Heart left ventricle (tissue), 16 donors: Measurements from ENCODE around the gene NFATC1. TPM values are rescaled to one million over a fixed set of nuclear protein-coding genes. Genes with fewer than 3 reads are reported as not detected.
A peak's percentile ranks its signal among the peaks of the same experiment; 100 is the strongest.

Experiments
- ATAC-seq, 4 donors: fragments of 200-7000 bp; cut with Tn5 transposase; one replicate each; pipeline ENCODE4 v1.9.1; 2020 to 2022; ENCODE audit warnings: moderate library complexity in 4 of 4, mild to moderate bottlenecking in 3 of 4, moderate number of reproducible peaks in 1 of 4
- DNase-seq, 5 donors: peaks; one replicate each; pipeline ENCODE4 v3.0.0-alpha.2; 2020
- H3K27ac ChIP-seq, 12 donors: fragments of 200-600 bp; sonication (generic) in 4 of 12; one replicate each; pipeline versions ENCODE4 v1.5.0 to v1.8.0; 2016 to 2022; ENCODE audit warnings: mild to moderate bottlenecking in 2 of 12
- H3K27me3 ChIP-seq, 9 donors: fragments of 200-600 bp; sonication (generic) in 2 of 9; one replicate each; pipeline versions ENCODE4 v1.5.1 to v1.8.0; 2016 to 2022; ENCODE audit warnings: mild to moderate bottlenecking in 3 of 9
- H3K36me3 ChIP-seq, 9 donors: fragments of 200-600 bp; sonication (generic) in 2 of 9; one replicate each; pipeline versions ENCODE4 v1.5.0 to v1.8.0; 2018 to 2022; ENCODE audit warnings: mild to moderate bottlenecking in 2 of 9
- H3K4me1 ChIP-seq, 12 donors: fragments of 200-600 bp; sonication (generic) in 4 of 12; one replicate each; pipeline versions ENCODE4 v1.5.0 to v1.8.0; 2016 to 2022; ENCODE audit warnings: mild to moderate bottlenecking in 3 of 12
- H3K4me3 ChIP-seq, 12 donors: fragments of 200-600 bp; sonication (generic) in 4 of 12; one replicate each; pipeline versions ENCODE4 v1.5.0 to v1.8.0; 2017 to 2022; ENCODE audit warnings: mild to moderate bottlenecking in 9 of 12, moderate library complexity in 4 of 12
- H3K9me3 ChIP-seq, 12 donors: fragments of 200-600 bp; sonication (generic) in 4 of 12; one replicate each; pipeline versions ENCODE4 v1.5.0 to v1.8.0; 2016 to 2022; ENCODE audit warnings: mild to moderate bottlenecking in 1 of 12
- CTCF ChIP-seq, 12 donors: fragments of 200-600 bp; sonication (generic) in 4 of 12; IDR thresholded peaks; one replicate each; pipeline versions ENCODE4 v1.5.0 to v1.8.0; 2018 to 2022; ENCODE audit warnings: antibody characterized with exemption in 12 of 12, mild to moderate bottlenecking in 5 of 12
- POLR2A ChIP-seq, 2 donors: fragments of 450-650 bp; IDR thresholded peaks; one replicate each; pipeline ENCODE4 v1.6.1; 2017; ENCODE audit warnings: antibody characterized with exemption in 2 of 2, mild to moderate bottlenecking in 2 of 2, moderate library complexity in 2 of 2
- WGBS, 4 donors: extraction: QIAGEN DNeasy Blood & Tissue Kit in 2 of 4; methylation state at CpG; one replicate each; pipeline versions ENCODE4 v1.1.5 to v1.1.7; 2013 to 2018; 5-methylcytosine and 5-hydroxymethylcytosine counted together
- intact Hi-C, 10 donors: fragments of 100-400 bp; cut with DNase I; formaldehyde crosslinking; loops; one replicate each; pipeline versions ENCODE4 v1.11.1 to v1.14.2; 2022
- polyA plus RNA-seq, 2 donors: library from polyadenylated mRNA; stranded (reverse); fragments of 200-250 nt; gene quantifications; one replicate each; pipeline ENCODE4 v1.2.3, GENCODE V29; 2013
- total RNA-seq, 9 donors: library from RNA; depleted of rRNA in 2 of 9; stranded (reverse); fragments of >200 nt in 2 of 9; fragmentation: NEBNext Ultra II Directional in 3 of 9; extraction: Animal tissue kit (Norgen Biotek cat#: 25700) in 3 of 9; gene quantifications; one replicate each; pipeline versions ENCODE4 v1.1.0 to v1.2.4, GENCODE V29; 2016 to 2023
- donor health status: ischemic (EF 13 %, LVEDD 7.1; RV severe dilation, severe dysfunction).
- donor health status: healthy with polysubstance abuse.
- donor health status: DM: no; HTN: yes; CAD: no.
- donor health status: DM: no; HTN: no; CAD: no.
- donor health status: ischemic (EF 25% LVEDD 6.9; RV normal size, moderate dysfunction).
- donor health status: ischemic (EF 25% LVEDD 5.7; RV mildly dilated, moderate dysfunction).
- donor health status: healthy.
- donor health status: DM: yes; HTN: yes; CAD: no.
- donor health status: ischemic (EF 35%, LVEDD 5.7; RV mildly dilated, moderate dysfunction).
- donor health status: nonischemic (EF 11% LVEDD 7.7; RV severe dilation, severe dysfunction).
- donor health status: DM: yes; HTN: yes; CAD: no.
- donor health status: PGD.
- donor health status: ischemic (EF 29% LVEDD 5.4; RV normal size, mild dysfunction).
- donor health status: nonischemic (EF 23%, LVEDD 6.1; RV moderate dilation, normal function).

NFATC1 gene
- total and polyA plus RNA-seq, 11 donors, result 6.5 to 26.7 (median 15.3) TPM

- 93 to 94% (median 93%) methylated on average over 16 of the region's 16 CpGs for WGBS, 4 donors
- TF ChIP-seq CTCF (IDR thresholded peaks at IDR 0.05) (no peak), POLR2A (IDR thresholded peaks at IDR 0.05) (no peak)
- H3K27me3 ChIP-seq, result no peaks in the 10 kb centered on the region
- no peak for DNase-seq
- no peak for ATAC-seq
- no peak overlapping the region for H3K4me3 ChIP-seq
- no peaks in the 10 kb centered on the region for H3K9me3 ChIP-seq
- H3K27ac ChIP-seq, result no peak overlapping the region
- peaks cover 0 to 53% (median 29%) of the 10 kb centered on the region in 9 donors for H3K36me3 ChIP-seq
- intact Hi-C loops, result no loop called here
- peaks cover 0 to 7% (median 0%) of the 10 kb centered on the region in 12 donors for H3K4me1 ChIP-seq
These were observed 75.9 kb downstream of the NFATC1 start for GRCh38 chr18:79471597-79471996.

GRCh38 chr18:79472176-79472575 lies 76.4 kb downstream of the NFATC1 start:
- TF ChIP-seq CTCF (IDR thresholded peaks at IDR 0.05) (no peak), POLR2A (IDR thresholded peaks at IDR 0.05) (no peak)
- ATAC-seq (no peak), DNase-seq (no peak)
- H3K27ac ChIP-seq, result no peak overlapping the region
- no peaks in the 10 kb centered on the region for H3K27me3 ChIP-seq
- WGBS, 4 donors, result 92 to 97% (median 95%) methylated on average over 8 to 10 of the region's 10 CpGs
- peaks cover 0 to 57% (median 27%) of the 10 kb centered on the region in 9 donors for H3K36me3 ChIP-seq
- H3K9me3 ChIP-seq, result no peaks in the 10 kb centered on the region
- intact Hi-C loops, result no loop called here
- peaks cover 0 to 7% (median 0%) of the 10 kb centered on the region in 12 donors for H3K4me1 ChIP-seq
- H3K4me3 ChIP-seq, result no peak overlapping the region

- DNase-seq (no peak), ATAC-seq (no peak)
- Histone ChIP-seq H3K27me3 (no peaks in the 10 kb centered on the region), H3K27ac (no peak overlapping the region), H3K4me3 (no peak overlapping the region), H3K9me3 (no peaks in the 10 kb centered on the region), H3K36me3 (peaks cover 0 to 51% (median 19%) of the 10 kb centered on the region in 9 donors), H3K4me1 (peaks cover 0 to 5% (median 0%) of the 10 kb centered on the region in 12 donors)
- TF ChIP-seq POLR2A (IDR thresholded peaks at IDR 0.05), result no peak
- no peak for TF ChIP-seq CTCF (IDR thresholded peaks at IDR 0.05)
- 93 to 98% (median 97%) methylated on average over 13 of the region's 13 CpGs for WGBS, 4 donors
- intact Hi-C loops, result no loop called here
These were observed 77.2 kb downstream of the NFATC1 start for GRCh38 chr18:79472946-79473345.

- WGBS, 4 donors, result 85 to 94% (median 93%) methylated on average over 51 to 54 of the region's 54 CpGs
- peaks cover 0 to 27% (median 2%) of the 10 kb centered on the region in 9 donors for H3K36me3 ChIP-seq
- ATAC-seq, result peak in 1 of 4 donors; percentile 15
These were observed 80.5 kb downstream of the NFATC1 start for GRCh38 chr18:79476031-79476917.

More at GRCh38 chr18:79476031-79476917, 80.5 kb downstream of the NFATC1 start:
- DNase-seq, result peak in 3 of 5 donors; percentile 21 to 45 (median 22)
- intact Hi-C loops, result no loop called here
- Histone ChIP-seq H3K4me3 (no peak overlapping the region), H3K27ac (no peak overlapping the region), H3K27me3 (no peaks in the 10 kb centered on the region), H3K4me1 (no peaks in the 10 kb centered on the region), H3K9me3 (no peaks in the 10 kb centered on the region)
- TF ChIP-seq CTCF (IDR thresholded peaks at IDR 0.05) (no peak), POLR2A (IDR thresholded peaks at IDR 0.05) (no peak)
